PFSK-1 (cell line): ENCODE measurements around the gene RNF220.

Experiments used
- REST ChIP-seq, 2 experiments: IDR thresholded peaks; 2 replicates each; pipeline versions ENCODE4 v1.6.1 to v1.8.0; 2011 to 2012; ENCODE audit warnings: low read depth in 2 of 2, low read length in 2 of 2, control low read depth in 1 of 2, inconsistent platforms in 1 of 2, mild to moderate bottlenecking in 1 of 2, moderate library complexity in 1 of 2; ENCODE audit not compliant: insufficient read depth in 1 of 2
- SIN3A ChIP-seq: IDR thresholded peaks from 2 replicates; pipeline ENCODE4 v1.6.1; 2012; ENCODE audit warnings: mild to moderate bottlenecking, low read length, moderate library complexity, borderline replicate concordance; ENCODE audit not compliant: insufficient read depth

DNA sequence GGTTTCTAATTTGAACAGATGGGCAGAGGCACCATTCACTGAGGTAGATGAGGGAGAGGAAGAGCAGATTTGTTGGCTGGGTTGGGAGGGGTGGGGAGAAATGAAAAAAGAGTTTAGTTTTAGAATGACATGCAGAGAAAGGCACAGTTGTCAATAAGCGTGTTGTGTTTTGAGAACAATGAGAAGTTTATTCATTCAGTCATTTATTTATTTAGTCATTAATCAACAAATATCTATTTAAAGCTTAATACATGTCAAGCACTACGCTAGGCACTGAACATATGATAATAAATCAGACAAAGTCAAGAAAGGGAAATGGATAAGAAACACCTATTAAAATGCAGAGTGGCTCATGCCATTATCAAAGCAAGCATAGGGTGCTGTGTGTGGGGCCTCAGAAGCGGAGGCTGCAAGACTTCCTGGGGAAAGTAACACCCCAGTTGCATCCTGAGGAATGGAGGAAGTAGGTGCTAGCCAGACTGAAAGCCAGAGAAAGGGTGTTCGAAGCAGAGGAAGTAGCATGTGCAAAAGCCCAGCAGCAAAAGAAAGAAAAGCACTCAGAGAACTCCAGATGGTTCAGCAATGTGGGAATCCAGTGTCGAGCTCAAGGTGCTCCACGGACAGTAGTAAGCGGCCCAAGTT lies 114.1 kb downstream of the RNF220 start:
- TF ChIP-seq SIN3A (no peak), REST (IDR thresholded peaks at IDR 0.05; ENCODE audit: insufficient read depth in 1 of 2, low read depth in 2 of 2, low read length in 2 of 2) (no peak)
